SK-N-SH treated with all-trans-retinoic acid at 6 μM for 48 hours (cell line): ENCODE data around the gene BRPF3.

Experiments
- ATAC-seq: fragments of 200-7000 bp; cut with Tn5 transposase; 3 replicates; pipeline ENCODE4 v1.9.1; 2020; ENCODE audit warnings: mild to moderate bottlenecking, moderate library complexity
- ARNTL ChIP-seq: fragments of 450-650 bp; formaldehyde crosslinking; IDR thresholded peaks from 2 replicates; pipeline ENCODE4 v1.5.0; 2020; ENCODE audit warnings: low read depth, mild to moderate bottlenecking, moderate library complexity, borderline replicate concordance
- BACH2 ChIP-seq: fragments of 250-450 bp; sonication (Bioruptor Pico); IDR thresholded peaks from 2 replicates; pipeline ENCODE4 v1.9.0; 2021; ENCODE audit warnings: mild to moderate bottlenecking, borderline replicate concordance
- CREB5 ChIP-seq: fragments of 250-450 bp; sonication (Bioruptor Pico); IDR thresholded peaks from 2 replicates; pipeline ENCODE4 v1.5.1; 2020; ENCODE audit warnings: low read depth, mild to moderate bottlenecking, moderate library complexity
- CSDC2 ChIP-seq: fragments of 250-450 bp; sonication (Bioruptor Pico); IDR thresholded peaks from 2 replicates; pipeline ENCODE4 v1.5.0; 2020; ENCODE audit warnings: mild to moderate bottlenecking, moderate library complexity
- CSRNP3 ChIP-seq: fragments of 250-450 bp; sonication (Bioruptor Pico); IDR thresholded peaks from 2 replicates; pipeline ENCODE4 v1.5.1; 2021; ENCODE audit warnings: mild to moderate bottlenecking, moderate library complexity
- ESRRG ChIP-seq: fragments of 250-450 bp; sonication (Bioruptor Pico); IDR thresholded peaks from 2 replicates; pipeline ENCODE4 v1.6.1; 2021; ENCODE audit warnings: mild to moderate bottlenecking
- ISL1 ChIP-seq: fragments of 250-450 bp; sonication (Bioruptor Pico); IDR thresholded peaks from 2 replicates; pipeline ENCODE4 v2.1.2; 2022; ENCODE audit warnings: mild to moderate bottlenecking, moderate library complexity
- OSR1 ChIP-seq: fragments of 250-450 bp; sonication (Bioruptor Pico); IDR thresholded peaks from 2 replicates; pipeline ENCODE4 v1.8.0; 2022; ENCODE audit warnings: moderate library complexity, mild to moderate bottlenecking, inconsistent platforms
- PATZ1 ChIP-seq: fragments of 250-450 bp; sonication (Bioruptor Pico); IDR thresholded peaks from 2 replicates; pipeline ENCODE4 v1.8.0; 2020; ENCODE audit warnings: mild to moderate bottlenecking, moderate library complexity, borderline replicate concordance
- POU6F1 ChIP-seq: fragments of 250-450 bp; sonication (Bioruptor Pico); IDR thresholded peaks from 2 replicates; pipeline ENCODE4 v1.8.0; 2021; ENCODE audit warnings: low read depth, mild to moderate bottlenecking, moderate library complexity, borderline replicate concordance
- PPARA ChIP-seq: fragments of 250-450 bp; sonication (Bioruptor Pico); IDR thresholded peaks from 2 replicates; pipeline ENCODE4 v1.5.0; 2020; ENCODE audit warnings: mild to moderate bottlenecking, borderline replicate concordance
- RARB ChIP-seq: fragments of 250-450 bp; sonication (Bioruptor Pico); IDR thresholded peaks from 2 replicates; pipeline ENCODE4 v1.8.0; 2021; ENCODE audit warnings: mild to moderate bottlenecking, moderate library complexity
- SNAI2 ChIP-seq: fragments of 250-450 bp; sonication (Bioruptor Pico); IDR thresholded peaks from 2 replicates; pipeline ENCODE4 v1.5.0; 2020; ENCODE audit warnings: mild to moderate bottlenecking, moderate library complexity
- TCF4 ChIP-seq: fragments of 250-450 bp; sonication (Bioruptor Pico); IDR thresholded peaks from 2 replicates; pipeline ENCODE4 v1.8.0; 2021; ENCODE audit warnings: mild to moderate bottlenecking, moderate library complexity, borderline replicate concordance
- TOX ChIP-seq: fragments of 250-450 bp; sonication (Bioruptor Pico); IDR thresholded peaks from 2 replicates; pipeline ENCODE4 v1.8.0; 2021; ENCODE audit warnings: mild to moderate bottlenecking, moderate library complexity, borderline replicate concordance
- TSHZ2 ChIP-seq: fragments of 250-450 bp; sonication (Bioruptor Pico); IDR thresholded peaks from 2 replicates; pipeline ENCODE4 v1.5.0; 2020; ENCODE audit warnings: mild to moderate bottlenecking, moderate library complexity
- ZC3H10 ChIP-seq: fragments of 250-450 bp; sonication (Bioruptor Pico); IDR thresholded peaks from 2 replicates; pipeline ENCODE4 v1.5.1; 2021; ENCODE audit warnings: mild to moderate bottlenecking, moderate library complexity
- ZFP30 ChIP-seq: fragments of 450-650 bp; formaldehyde crosslinking; IDR thresholded peaks from 2 replicates; pipeline ENCODE4 v1.5.0; 2022; ENCODE audit warnings: mild to moderate bottlenecking, moderate library complexity
- ZNF565 ChIP-seq: fragments of 450-650 bp; formaldehyde crosslinking; conservative IDR thresholded peaks from 2 replicates; pipeline ENCODE4 v1.5.0; 2020; ENCODE audit warnings: low read depth, mild to moderate bottlenecking, moderate library complexity
- ZNF8 ChIP-seq: fragments of 450-650 bp; formaldehyde crosslinking; IDR thresholded peaks from 2 replicates; pipeline ENCODE4 v1.5.0; 2020; ENCODE audit warnings: mild to moderate bottlenecking, moderate library complexity

The BRPF3 gene

GRCh38 chr6:36180126-36180525 is 16.4 kb upstream of the BRPF3 start:
- no peak for ATAC-seq
- TF ChIP-seq OSR1 (CRISPR knock-in tag) (no peak), ZC3H10 (no peak), ZNF565 (CRISPR knock-in tag) (no peak), ZNF8 (CRISPR knock-in tag) (no peak), ARNTL (no peak), CSRNP3 (no peak), RARB (no peak), ZFP30 (CRISPR knock-in tag) (no peak), TOX (CRISPR knock-in tag) (no peak)

- no peak for ATAC-seq
- no peak for TF ChIP-seq ZNF8 (CRISPR knock-in tag)
- TF ChIP-seq BACH2 (CRISPR knock-in tag) = no peak
- TF ChIP-seq ZNF565 (CRISPR knock-in tag) = no peak
- TF ChIP-seq TOX (CRISPR knock-in tag) = no peak
- no peak for TF ChIP-seq TCF4 (CRISPR knock-in tag)
- no peak for TF ChIP-seq POU6F1 (CRISPR knock-in tag)
- TF ChIP-seq RARB = no peak
- no peak for TF ChIP-seq PATZ1 (CRISPR knock-in tag)
- TF ChIP-seq TSHZ2 (CRISPR knock-in tag) = no peak
Measured at GRCh38 chr6:36184311-36184710, 12.2 kb upstream of the BRPF3 start.

GRCh38 chr6:36186199-36186598 is 10.3 kb upstream of the BRPF3 start:
- no peak for ATAC-seq
- TF ChIP-seq CSDC2 (CRISPR knock-in tag) = no peak
- no peak for TF ChIP-seq CREB5 (CRISPR knock-in tag)
- TF ChIP-seq PATZ1 (CRISPR knock-in tag) = no peak
- no peak for TF ChIP-seq ISL1
- TF ChIP-seq TOX (CRISPR knock-in tag) = no peak
- TF ChIP-seq ZNF8 (CRISPR knock-in tag) = no peak
- TF ChIP-seq ESRRG = no peak
- TF ChIP-seq ZFP30 (CRISPR knock-in tag) = no peak
- TF ChIP-seq ZC3H10 = no peak
- TF ChIP-seq BACH2 (CRISPR knock-in tag) = no peak
- no peak for TF ChIP-seq SNAI2
- no peak for TF ChIP-seq POU6F1 (CRISPR knock-in tag)
- no peak for TF ChIP-seq RARB
- no peak for TF ChIP-seq PPARA (CRISPR knock-in tag)
- TF ChIP-seq ZNF565 (CRISPR knock-in tag) = no peak
